Endothelial cell (in vitro differentiated cells): ENCODE measurements around the gene APOD. TPM values are rescaled to one million over a fixed set of nuclear protein-coding genes. Genes with fewer than 3 reads are reported as not detected.

Source experiments
- DNase-seq: peaks from one replicate; pipeline ENCODE4 v3.0.0; 2021; ENCODE audit warnings: low spot score
- H3K27ac Mint-ChIP-seq: one replicate; pipeline ENCODE4 v1.8.0; 2021; ENCODE audit warnings: mixed read lengths, inconsistent platforms; ENCODE audit not compliant: unreplicated experiment
- H3K27me3 Mint-ChIP-seq: one replicate; pipeline ENCODE4 v1.8.0; 2021; ENCODE audit warnings: mild to moderate bottlenecking, moderate library complexity, mixed read lengths, inconsistent platforms; ENCODE audit not compliant: unreplicated experiment
- H3K36me3 Mint-ChIP-seq: one replicate; pipeline ENCODE4 v1.8.0; 2021; ENCODE audit warnings: mild to moderate bottlenecking, low read depth, mixed read lengths, inconsistent platforms; ENCODE audit not compliant: unreplicated experiment
- H3K4me1 Mint-ChIP-seq: one replicate; pipeline ENCODE4 v1.8.0; 2021; ENCODE audit warnings: mild to moderate bottlenecking, mixed read lengths, inconsistent platforms; ENCODE audit not compliant: unreplicated experiment
- H3K4me3 Mint-ChIP-seq: one replicate; pipeline ENCODE4 v1.8.0; 2021; ENCODE audit warnings: mild to moderate bottlenecking, mixed read lengths, inconsistent platforms; ENCODE audit not compliant: unreplicated experiment
- H3K9me3 Mint-ChIP-seq: one replicate; pipeline ENCODE4 v1.8.0; 2021; ENCODE audit warnings: mixed read lengths, inconsistent platforms; ENCODE audit not compliant: unreplicated experiment
- CTCF ChIP-seq: fragments of 200-600 bp; sonication (generic); IDR thresholded peaks from one replicate; pipeline ENCODE4 v1.5.0; 2021; ENCODE audit warnings: antibody characterized with exemption; ENCODE audit not compliant: unreplicated experiment
- total RNA-seq: library from RNA; stranded (reverse); fragmentation: NEBNext Ultra II Directional; extraction: Animal tissue kit (Norgen Biotek cat#: 25700); gene quantifications from one replicate; pipeline ENCODE4 v1.2.1, GENCODE V29; 2021; ENCODE audit not compliant: unreplicated experiment

The APOD gene
- total RNA-seq, 1 donor from 2014 or later, result 5.0 TPM

- H3K27me3 Mint-ChIP-seq, result peaks cover 5% of the 10 kb centered on the region
- H3K4me1 Mint-ChIP-seq, result peaks cover 12% of the 10 kb centered on the region
- no peak for DNase-seq
- H3K9me3 Mint-ChIP-seq, result no peaks in the 10 kb centered on the region
- no peak overlapping the region for H3K27ac Mint-ChIP-seq
- no peaks in the 10 kb centered on the region for H3K36me3 Mint-ChIP-seq
- H3K4me3 Mint-ChIP-seq, result no peak overlapping the region
- no peak for TF ChIP-seq CTCF
These were observed 32.3 kb downstream of the APOD start for GRCh38 chr3:195551381-195551978.

GRCh38 chr3:195550723-195551122 is 33.0 kb downstream of the APOD start:
- H3K4me3 Mint-ChIP-seq, result no peak overlapping the region
- TF ChIP-seq CTCF, result no peak
- H3K9me3 Mint-ChIP-seq, result no peaks in the 10 kb centered on the region
- no peaks in the 10 kb centered on the region for H3K36me3 Mint-ChIP-seq
- no peak for DNase-seq
- H3K27ac Mint-ChIP-seq, result no peak overlapping the region
- H3K27me3 Mint-ChIP-seq, result peaks cover 5% of the 10 kb centered on the region
- peaks cover 13% of the 10 kb centered on the region for H3K4me1 Mint-ChIP-seq

- Mint-ChIP-seq H3K4me3 (no peak overlapping the region), H3K27me3 (peaks cover 2% of the 10 kb centered on the region), H3K4me1 (peaks cover 17% of the 10 kb centered on the region), H3K27ac (peak overlapping the region; percentile 73), H3K9me3 (no peaks in the 10 kb centered on the region), H3K36me3 (no peaks in the 10 kb centered on the region)
- no peak for TF ChIP-seq CTCF
- no peak for DNase-seq
These were observed 33.7 kb downstream of the APOD start for GRCh38 chr3:195549931-195550519.

GRCh38 chr3:195548987-195549386 is 34.8 kb downstream of the APOD start:
- Mint-ChIP-seq H3K36me3 (no peaks in the 10 kb centered on the region), H3K4me1 (peaks cover 25% of the 10 kb centered on the region), H3K9me3 (no peaks in the 10 kb centered on the region), H3K27me3 (peaks cover 4% of the 10 kb centered on the region), H3K4me3 (no peak overlapping the region), H3K27ac (no peak overlapping the region)
- no peak for DNase-seq
- no peak for TF ChIP-seq CTCF

GRCh38 chr3:195548501-195548900 is 35.2 kb downstream of the APOD start:
- H3K9me3 Mint-ChIP-seq, result no peaks in the 10 kb centered on the region
- H3K4me3 Mint-ChIP-seq, result no peak overlapping the region
- DNase-seq, result no peak
- no peaks in the 10 kb centered on the region for H3K36me3 Mint-ChIP-seq
- H3K27ac Mint-ChIP-seq, result no peak overlapping the region
- TF ChIP-seq CTCF, result no peak
- peaks cover 4% of the 10 kb centered on the region for H3K27me3 Mint-ChIP-seq
- H3K4me1 Mint-ChIP-seq, result peaks cover 28% of the 10 kb centered on the region
